HG02840 (cell line): Measurements from ENCODE around the gene PSG3.
"Not testable (repeated sequence)": the region's sequence is repeated elsewhere in the genome, so short reads cannot be mapped to it uniquely, and the experiment has no call there.

Source experiments
- ATAC-seq: cut with Tn5 transposase; IDR thresholded peaks from one replicate; pipeline ENCODE4 v1.9.1; 2021; ENCODE audit warnings: mild to moderate bottlenecking, moderate library complexity, moderate number of reproducible peaks; ENCODE audit not compliant: unreplicated experiment, low FRiP score

PSG3 gene

DNA sequence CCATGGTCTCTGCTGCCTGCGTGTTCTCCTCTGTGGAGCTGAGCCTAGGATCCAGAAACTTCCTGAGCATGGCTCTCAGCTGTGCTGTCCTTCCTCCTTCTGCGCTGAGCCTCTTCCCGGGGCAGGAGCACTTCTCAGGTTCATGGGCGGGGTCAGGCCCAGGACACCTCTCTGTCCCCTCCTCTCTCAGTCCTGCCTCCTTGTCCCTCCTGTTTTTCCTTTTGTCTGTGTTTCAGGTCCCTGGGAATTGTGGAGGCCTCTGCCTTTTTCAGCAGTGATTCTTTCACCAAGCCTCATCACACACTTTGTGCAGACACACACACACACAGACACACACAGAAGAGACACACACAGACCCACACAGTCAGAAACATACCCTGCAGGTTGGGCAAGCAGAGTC lies at the start of gene PSG3:
Gene PSG3, minus strand, starts transcription at position 101 of the 400 bp plus-strand sequence. Its CDS starts 97 bp downstream, at position 4.
- ATAC-seq, result not testable (repeated sequence)

DNA sequence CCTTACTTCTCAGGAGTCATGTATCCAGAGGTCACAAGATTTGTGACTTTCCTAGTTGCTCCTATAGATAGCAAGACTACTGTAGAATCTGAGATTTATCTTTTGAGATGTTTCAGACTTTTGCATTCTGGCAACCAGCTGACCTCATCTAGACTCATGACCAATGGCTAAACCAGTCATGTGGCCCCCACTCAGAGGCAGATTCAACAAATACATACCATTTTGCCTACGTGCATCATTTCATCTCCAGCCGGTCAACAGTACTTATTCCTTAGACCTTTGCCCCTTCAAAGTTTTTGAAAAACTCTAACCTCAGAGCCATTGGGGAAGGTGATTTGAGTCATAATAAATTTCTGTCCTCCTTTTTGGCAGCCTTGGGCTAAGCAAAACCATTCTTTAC lies 48.5 kb upstream of the PSG3 start:
- ATAC-seq, result not testable (repeated sequence)

DNA sequence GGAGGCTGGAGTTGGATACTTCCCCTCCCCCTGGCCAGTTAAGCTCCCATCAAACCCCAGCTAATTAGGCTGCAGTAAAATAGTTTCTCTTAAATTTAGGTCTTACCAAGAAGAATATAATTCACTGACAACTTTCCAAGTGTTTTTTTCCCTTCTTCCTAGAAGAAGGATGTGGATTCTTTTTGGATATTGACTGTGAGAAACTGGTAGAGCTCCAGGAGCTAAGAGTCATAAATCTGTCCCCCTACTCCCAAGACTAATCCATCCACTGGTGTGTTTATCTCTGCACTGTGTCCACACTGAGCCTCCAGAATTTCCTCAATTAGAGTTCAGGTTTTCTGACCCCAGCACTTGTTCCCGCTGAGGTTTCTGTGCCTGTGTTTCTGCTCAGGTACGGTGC lies 47.5 kb upstream of the PSG3 start:
- not testable (repeated sequence) for ATAC-seq

DNA sequence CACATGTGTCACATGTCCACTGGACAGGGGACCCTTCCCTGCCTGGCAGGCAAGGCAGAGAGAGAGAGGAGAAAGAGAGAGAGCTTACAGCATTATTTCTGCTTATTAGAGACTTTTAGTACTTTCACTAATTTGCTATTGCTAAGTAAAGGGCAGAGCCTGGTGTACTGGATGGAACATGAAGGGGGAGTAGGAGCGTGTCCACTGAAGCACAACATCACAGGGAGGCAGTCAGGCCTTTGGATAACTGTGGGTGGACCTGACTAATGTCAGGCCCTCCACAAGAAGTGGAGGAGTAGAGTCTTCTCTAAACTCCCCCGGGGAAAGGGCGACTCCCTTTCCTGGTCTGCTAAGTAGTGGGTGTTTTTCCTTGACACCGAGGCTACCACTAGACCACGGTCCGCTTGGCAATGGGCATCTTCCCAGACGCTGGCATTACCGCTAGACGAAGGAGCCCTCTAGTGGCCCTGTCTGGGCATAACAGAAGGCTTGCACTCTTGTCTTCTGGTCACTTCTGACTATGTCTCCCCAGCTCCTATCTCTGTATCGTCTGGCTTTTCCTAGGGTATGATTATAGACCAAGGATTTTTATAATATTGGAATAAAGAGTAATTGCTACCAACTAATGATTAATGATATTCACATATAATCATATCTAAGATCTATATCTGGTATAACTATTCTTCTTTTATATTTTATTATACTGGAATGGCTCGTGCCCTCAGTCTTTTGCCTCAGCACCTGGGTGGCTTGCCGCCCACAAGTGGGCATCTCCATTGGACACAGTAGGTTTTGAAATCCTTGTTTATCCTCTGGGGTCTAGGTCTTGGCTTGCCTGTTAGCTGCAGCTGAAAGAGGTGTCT lies 36.7 kb upstream of the PSG3 start:
- not testable (repeated sequence) for ATAC-seq

DNA sequence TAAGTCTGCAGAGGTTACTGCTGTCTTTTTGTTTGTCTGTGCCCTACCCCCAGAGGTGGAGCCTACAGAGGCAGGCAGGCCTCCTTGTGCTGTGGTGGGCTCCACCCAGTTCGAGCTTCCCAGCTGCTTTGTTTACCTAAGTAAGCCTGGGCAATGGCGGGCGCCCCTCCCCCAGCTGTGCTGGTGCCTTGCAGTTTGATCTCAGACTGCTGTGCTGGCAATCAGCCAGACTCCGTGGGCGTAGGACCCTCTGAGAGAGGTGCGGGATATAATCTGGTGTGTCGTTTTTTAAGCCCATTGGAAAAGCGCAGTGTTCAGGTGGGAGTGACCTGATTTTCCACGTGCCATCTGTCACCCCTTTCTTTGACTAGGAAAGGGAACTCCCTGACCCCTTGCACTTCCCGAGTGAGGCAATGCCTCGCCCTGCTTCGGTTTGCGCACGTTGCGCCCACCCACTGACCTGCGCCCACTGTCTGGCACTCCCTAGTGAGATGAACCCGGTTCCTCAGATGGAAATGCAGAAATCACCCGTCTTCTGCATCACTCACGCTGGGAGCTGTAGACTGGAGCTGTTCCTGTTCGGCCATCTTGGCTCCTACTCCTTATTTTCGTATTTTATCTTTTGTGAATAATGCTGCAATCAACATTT lies 34.4 kb upstream of the PSG3 start:
- not testable (repeated sequence) for ATAC-seq

DNA sequence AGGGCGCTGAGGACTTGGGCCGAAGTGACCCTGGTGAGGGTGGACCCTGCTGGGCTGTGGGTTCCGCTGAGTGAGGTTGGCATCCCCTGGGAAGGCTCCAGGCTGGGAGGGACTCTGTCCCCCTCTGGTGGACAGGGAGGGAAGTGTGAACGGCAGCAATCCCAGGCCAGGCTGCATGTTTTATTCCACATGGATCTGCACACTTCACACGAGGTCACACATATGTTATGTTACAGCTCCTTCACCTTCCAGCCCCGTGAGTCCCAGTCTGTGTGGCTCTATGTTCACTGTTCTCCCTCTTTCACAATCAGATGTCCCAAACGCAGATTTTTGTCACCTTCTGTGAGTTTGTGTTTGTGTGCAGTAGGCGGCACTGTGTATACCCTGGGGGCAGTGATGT lies 27.0 kb upstream of the PSG3 start:
- not testable (repeated sequence) for ATAC-seq

DNA sequence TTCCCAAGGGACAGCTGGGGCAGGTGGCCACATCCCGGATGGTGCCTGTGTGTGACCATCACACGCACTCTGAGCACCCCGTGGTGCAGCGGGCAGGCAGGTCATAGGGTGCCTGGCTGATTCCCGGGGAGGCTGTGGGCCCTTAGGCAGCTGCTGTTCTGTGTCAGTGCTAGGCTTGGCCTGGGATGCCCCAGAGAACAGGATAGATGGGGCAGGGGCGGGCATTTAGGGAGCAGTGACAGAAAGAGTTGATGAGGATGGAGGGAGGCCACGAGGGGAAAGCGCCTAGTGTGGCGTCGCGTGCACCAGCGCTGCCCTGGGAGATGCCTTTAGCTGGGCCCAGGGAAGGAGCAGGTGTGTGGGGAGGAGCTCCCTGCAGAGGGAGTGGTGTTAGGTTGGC lies 26.6 kb upstream of the PSG3 start:
- not testable (repeated sequence) for ATAC-seq

DNA sequence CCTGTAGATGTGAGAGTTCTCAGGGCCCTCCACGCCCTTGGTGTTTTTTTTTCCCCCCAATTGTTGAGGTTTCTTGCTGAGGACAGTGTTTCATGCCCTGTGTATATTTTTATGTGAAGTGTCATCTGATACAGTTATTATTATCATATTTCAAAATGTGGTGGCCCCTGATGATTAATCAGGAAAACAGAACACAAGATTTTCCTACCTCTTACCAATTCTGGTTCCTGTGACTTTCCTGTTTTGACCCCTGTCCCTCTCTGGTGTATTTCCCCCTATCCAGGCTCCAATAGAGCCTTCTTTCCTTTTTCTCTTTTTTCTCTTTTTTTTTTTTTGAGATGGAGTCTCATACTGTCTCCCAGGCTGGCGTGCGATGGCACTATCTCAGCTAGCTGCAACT lies 24.6 kb upstream of the PSG3 start:
- no peak for ATAC-seq

DNA sequence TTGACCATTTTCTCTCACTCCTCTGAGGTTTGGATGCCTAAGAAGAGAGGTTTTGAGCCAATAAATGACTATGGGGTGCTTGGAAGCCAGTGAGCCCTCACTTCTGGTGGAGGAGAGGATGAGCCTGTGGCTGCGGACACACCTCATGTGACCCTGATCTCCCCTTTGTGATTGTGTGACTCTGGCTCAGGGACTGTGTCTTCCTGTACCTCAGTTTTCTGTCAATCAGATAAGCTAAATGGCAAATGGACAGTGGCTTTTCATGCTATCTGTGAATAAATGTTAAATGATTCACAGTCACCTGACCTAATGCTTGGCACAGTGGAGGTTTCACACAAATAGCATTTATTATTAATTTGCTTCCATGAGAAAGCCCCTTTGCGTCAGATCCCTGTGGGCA lies 22.5 kb upstream of the PSG3 start:
- no peak for ATAC-seq

DNA sequence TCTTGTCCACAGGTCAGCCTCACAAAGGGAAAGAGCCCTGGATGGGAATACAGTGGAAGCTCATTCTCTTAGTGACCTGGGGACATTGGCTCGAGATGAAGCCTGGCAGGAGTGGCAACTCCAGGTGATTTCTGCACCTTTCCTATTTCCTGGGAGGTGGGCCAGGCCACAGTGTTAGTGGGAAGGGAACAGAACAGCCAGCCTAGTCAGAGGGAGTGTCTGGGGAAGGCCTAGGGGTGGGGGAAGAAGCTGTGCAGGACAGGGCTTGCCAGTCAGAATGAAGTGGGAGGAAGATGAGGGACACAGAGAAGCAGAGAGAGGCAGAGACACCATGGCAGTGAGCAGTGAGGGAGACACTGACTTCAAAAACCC lies 21.6 kb upstream of the PSG3 start:
- ATAC-seq, result not testable (repeated sequence)

DNA sequence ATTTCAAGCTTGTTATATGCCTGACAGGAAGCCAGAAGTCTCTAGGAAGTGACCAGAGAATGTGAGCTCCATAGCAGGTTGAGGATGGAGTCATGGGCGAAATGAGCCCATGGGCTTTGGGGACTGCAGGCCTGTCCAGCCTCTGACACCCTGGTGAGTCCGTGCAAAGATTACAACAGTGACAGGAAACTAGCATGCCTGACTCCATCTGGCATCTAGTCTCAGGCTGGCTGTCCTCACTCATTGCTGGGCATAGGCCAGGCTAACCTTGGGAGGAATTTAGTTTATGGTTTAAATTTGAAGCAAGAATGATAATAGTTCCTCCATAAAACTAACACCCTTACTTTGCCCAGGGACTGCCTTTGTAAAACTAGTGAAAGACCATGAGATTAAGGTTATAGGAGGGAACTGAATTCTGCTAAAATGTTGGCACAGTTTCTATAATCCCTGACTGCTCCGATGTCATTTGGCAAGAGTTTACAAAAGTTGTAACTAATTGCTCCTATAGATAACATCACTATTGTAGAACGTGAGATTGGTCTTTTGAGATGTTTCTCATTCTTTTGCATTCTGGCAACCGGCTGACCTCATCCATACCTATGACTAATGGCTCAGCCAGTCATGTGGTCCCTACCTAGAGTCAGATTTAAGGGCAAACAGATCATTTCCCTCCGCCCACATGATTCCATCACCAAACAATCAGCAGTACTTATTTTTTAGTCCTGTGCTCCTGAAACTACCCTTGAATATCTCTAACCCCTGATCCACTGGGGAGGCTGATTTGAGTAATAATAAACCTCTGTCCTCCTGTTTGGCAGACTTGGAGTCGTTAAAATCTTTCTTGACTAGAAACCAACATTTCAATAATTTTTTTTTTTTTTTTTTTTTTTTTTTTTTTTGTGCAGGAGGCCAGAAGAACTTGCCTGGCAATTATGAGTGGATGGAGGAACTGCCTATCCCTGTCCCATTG lies 21.0 kb upstream of the PSG3 start:
- not testable (repeated sequence) for ATAC-seq

DNA sequence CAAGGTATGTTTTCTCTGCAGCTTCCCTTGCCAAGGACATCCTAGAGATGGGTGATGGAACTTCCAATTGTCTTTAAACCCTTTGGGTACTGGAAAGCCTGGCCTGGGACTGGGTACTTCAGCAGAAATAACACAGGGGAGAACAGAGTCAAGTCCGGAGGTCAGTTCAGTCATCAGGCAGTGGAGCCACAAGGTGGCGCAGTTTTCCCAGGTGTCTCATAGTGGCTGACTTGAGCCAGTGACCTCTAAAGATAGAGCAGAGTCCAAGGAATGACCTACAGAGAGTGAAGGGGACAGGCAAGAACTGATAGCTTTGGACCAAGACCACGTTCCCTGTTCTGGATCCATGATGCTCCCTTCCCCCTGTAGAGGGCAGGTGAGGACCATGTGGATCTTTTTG lies 18.4 kb upstream of the PSG3 start:
- ATAC-seq, result not testable (repeated sequence)

DNA sequence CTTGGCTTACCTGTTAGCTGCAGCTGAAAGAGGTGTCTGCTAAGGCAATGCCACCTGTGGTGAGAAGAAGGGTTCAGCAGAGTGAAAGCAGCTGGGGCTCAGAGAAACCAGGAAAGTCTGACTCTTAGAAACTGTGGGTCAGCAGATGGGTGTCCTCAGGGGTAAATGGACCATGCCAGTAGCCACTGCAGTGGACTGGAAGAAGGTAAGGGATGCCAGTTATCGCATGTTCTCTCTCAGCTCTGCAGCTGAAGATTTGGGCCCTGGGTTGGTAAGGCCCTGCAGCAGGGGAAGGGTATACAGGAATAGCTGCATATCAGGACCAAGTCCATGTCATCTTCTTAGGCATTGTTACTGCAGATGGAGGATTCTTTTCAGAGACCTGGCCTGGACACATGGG lies 12.0 kb upstream of the PSG3 start:
- not testable (repeated sequence) for ATAC-seq

DNA sequence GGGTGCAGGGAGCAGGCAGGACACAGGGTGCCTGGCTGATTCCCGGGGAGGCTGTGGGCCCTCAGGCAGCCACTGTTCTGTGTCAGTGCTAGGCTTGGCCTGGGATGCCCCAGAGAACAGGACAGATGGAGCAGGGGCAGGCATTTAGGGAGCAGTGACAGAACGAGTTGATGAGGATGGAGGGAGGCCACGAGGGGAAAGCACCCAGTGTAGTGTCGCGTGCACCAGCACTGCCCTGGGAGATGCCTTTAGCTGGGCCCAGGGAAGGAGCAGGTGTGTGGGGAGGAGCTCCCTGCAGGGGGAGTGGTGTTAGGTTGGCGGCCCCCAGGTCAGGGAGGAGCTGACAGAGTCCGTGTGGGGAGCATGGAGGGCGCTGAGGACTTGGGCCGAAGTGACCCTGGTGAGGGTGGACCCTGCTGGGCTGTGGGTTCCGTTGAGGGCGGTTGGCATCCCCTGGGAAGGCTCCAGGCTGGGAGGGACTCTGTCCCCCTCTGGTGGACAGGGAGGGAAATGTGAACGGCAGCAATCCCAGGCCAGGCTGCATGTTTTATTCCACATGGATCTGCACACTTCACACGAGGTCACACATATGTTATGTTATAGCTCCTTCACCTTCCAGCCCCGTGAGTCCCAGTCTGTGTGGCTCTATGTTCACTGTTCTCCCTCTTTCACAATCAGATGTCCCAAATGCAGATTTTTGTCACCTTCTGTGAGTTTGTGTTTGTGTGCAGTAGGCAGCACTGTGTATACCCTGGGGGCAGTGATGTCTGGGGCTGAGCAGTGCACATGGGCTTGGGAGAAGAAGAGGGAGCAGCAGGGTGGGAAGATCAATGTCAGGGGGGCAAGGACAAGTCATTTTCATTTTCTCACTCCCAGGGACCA lies 1.7 kb upstream of the PSG3 start:
- not testable (repeated sequence) for ATAC-seq

DNA sequence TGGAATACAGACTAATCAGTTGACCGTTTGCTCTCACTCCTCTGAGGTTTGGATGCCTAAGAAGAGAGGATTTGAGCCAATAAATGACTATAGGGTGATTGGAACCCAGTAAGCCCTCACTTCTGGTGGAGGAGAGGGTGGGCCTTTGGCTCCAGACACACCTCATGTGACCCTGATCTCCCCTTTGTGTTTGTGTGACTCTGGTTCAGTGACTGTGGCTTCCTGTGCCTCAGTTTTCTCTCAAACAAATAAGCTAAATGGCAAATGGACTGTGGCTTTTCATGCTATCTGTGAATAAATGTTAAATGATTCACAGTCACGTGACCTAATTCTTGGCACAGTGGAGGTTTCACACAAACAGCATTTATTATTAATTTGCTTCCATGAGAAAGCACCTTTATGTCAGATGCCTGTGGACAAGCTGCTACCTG lies 2.7 kb downstream of the PSG3 start:
- not testable (repeated sequence) for ATAC-seq

DNA sequence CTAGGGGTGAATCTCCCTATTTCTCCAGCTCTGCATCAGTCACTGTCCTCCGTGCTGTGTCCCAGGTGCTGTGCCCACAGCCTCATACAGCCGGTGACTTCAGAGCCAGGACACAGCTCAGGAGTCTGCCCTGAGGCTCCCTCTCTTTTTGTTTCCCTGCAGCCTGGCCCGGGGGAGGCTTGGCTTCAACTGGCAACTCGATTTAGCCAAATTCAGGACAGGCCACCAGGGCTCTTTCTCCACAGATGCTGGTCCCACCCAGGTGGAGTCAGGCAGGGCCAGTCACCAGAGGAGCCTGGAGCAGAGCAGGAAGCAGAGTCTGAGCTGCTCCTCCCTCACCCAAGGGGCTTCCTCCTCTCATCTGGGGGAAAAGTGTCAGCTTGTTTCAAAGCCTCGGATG lies 11.9 kb downstream of the PSG3 start:
- ATAC-seq, result not testable (repeated sequence)

DNA sequence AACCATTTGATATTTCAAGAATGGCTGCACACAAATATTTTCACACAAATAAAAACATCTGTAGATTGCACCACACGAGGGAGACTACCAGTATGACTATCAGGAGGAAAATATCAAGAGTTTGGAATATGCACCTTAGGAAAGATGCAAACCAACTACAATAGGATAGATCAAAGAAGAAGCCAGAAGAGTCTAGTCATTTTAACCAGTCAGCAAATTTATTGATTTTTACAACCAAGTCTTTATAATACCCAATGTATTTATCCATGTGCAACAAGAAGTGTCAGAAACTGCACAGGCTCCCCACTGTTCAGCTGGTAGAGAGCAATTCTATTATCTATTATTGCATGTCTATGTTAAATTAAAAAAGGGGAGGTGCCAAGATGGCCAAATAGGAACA lies 26.3 kb downstream of the PSG3 start:
- ATAC-seq, result not testable (repeated sequence)

DNA sequence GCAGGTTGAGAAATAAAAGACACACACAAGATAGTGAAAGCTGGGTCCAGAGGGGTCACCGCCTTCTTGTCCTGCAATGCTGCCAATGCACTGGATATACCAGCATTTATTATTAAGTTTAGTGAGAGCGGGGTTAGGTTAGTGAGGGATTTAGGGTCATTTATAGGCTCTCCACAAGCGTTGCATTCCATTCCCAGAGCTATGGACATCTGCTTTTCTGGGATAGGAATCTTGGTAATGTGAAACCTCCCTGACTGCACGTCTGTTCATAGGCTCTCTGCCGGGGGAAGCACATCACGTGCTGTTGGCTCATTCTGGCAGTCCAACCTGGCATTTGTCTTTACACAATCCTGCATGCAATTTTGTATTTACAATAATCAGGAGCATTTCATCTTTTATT lies 27.5 kb downstream of the PSG3 start:
- not testable (repeated sequence) for ATAC-seq

DNA sequence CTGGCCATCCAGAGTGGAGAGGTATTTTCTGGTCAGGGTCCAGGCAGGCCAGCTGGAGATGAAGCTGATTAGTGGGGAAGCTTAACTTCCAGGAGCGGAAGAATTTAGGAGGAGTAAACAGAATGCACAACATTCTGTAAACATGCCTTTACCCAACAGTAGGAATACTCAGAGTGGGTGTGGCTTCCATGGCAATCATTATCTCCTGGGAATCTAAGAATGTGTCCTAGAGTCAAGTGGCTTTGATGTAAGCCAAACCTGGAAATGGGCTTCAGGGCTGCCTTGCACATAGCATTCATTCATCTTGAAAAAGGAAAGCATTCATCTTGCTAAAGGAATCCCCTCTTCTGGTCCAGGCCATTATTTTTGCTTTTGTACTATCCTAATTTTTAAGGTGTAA lies 29.3 kb downstream of the PSG3 start:
- ATAC-seq, result not testable (repeated sequence)

DNA sequence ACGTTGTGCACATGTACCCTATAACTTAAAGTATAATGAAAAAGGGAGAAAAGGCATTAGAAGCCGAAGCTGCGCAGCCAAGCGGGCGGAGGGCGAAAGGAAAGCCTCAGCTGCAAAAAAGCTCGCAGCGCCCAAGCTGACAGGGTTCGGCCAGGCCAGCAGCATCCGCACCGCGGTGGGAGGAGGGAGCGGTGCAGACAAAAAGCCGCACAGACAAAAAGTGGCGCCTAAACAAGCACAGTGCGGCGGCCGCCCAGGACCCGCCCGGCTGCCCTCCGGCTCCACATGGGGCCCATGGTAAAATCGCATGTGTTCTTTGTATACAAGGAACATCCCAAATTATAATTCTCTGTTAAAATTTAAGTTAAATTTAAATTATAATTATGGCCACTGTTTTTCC lies 42.4 kb downstream of the PSG3 start:
- no peak for ATAC-seq
